GM23248 (cell line): Measurements from ENCODE around the gene CRYBG2.

Experiments used
- EZH2 ChIP-seq: fragments of 200-600 bp; sonication (generic); IDR thresholded peaks from 2 replicates; pipeline ENCODE4 v1.6.1; 2018; ENCODE audit warnings: antibody characterized with exemption, mild to moderate bottlenecking; ENCODE audit not compliant: insufficient read depth, poor library complexity, severe bottlenecking
- EZH2phosphoT487 ChIP-seq: fragments of 200-600 bp; sonication (generic); IDR thresholded peaks from 2 replicates; pipeline ENCODE4 v1.6.1; 2018; ENCODE audit warnings: antibody characterized with exemption, moderate library complexity, mild to moderate bottlenecking, low read depth; ENCODE audit not compliant: insufficient read depth

DNA sequence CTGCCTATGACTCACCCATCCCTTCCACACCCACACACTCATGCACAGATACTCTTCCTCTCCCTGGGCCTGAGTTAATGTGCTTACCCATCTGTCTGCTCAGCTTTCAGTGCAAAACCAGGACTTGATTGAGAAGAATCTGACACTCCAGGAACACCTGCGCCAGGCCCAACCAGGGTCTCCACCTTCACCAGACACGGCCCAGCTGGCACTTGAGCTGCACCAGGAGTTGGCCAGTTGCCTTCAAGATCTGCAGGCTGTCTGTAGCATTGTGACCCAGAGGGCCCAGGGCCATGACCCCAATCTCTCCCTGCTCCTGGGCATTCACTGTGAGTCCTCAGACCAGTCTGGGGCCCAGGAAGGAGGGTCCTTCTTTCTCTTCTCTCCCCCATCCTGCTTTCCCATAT lies 77.5 kb downstream of the CRYBG2 start:
- TF ChIP-seq EZH2 (no peak), EZH2phosphoT487 (no peak)
